Raji (cell line): ENCODE data around the gene HSPA1A.

Source experiments
- POLR2A ChIP-seq: IDR thresholded peaks from 2 replicates; pipeline ENCODE4 v1.6.1; 2011; ENCODE audit warnings: low read depth, low read length, control low read depth; ENCODE audit not compliant: insufficient read depth

HSPA1A gene

GRCh38 chr6:31847276-31847978 is 32.1 kb downstream of the HSPA1A start:
- no peak for TF ChIP-seq POLR2A

- no peak for TF ChIP-seq POLR2A
Measured at GRCh38 chr6:31850765-31851484, 35.6 kb downstream of the HSPA1A start.

DNA sequence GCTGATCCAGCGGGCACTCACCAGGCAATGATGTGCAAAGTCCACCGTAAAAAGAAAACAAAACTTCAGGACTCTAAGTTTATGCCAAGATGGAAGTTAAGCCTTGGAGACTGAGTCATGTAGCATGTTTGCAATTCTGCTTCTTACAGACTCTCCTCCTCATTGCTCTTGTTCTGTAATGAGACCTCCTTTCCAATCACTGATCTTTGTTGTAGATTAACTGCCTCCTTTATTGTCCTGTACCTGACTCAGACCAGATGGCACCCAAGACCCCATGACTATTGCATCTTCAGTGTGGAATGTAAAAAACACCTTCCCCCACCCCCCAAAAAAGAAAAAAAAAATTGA is 36.1 kb downstream of the HSPA1A start:
- no peak for TF ChIP-seq POLR2A

DNA sequence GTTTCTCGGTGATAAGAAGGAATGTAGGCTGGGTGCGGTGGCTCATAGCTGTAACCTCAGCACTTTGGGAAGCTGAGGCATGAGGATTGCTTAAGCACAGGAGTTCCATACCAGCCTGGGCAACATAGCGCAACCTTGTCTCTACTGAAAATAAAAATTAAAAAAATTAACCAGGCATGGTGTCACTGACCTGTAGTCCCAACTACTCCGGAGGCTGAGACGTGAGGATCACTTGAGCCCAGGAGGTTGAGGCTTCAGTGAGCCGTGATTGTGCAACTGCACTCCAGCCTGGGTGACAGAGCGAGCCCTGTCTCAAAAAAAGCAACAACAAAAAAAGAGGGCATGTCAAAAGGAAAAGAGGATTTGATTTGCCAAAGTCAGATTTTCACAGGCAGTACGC is 43.4 kb downstream of the HSPA1A start:
- TF ChIP-seq POLR2A, result no peak

- TF ChIP-seq POLR2A, result no peak
Measured at GRCh38 chr6:31859923-31860322, 44.6 kb downstream of the HSPA1A start.

- no peak for TF ChIP-seq POLR2A
Measured at GRCh38 chr6:31860349-31860748, 45.0 kb downstream of the HSPA1A start.

DNA sequence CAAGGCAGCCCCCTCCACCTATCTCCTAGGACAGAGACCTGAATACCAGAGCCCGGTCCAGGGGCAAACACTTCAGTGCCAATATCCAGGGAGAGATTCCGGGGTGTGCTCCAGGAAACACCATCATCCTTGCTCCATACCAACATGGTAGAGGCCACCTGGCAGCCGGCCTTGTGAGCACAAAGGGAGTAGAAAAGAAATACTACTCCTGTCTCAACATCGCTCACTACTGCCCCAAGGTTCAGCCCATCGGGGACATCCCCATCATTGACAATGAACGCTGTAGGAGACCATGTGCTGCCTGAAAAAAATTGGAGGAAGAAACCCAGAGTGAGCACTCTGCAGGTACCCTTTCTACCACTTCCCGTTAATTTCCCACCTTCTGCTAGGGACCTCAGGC is 45.8 kb downstream of the HSPA1A start:
- no peak for TF ChIP-seq POLR2A

DNA sequence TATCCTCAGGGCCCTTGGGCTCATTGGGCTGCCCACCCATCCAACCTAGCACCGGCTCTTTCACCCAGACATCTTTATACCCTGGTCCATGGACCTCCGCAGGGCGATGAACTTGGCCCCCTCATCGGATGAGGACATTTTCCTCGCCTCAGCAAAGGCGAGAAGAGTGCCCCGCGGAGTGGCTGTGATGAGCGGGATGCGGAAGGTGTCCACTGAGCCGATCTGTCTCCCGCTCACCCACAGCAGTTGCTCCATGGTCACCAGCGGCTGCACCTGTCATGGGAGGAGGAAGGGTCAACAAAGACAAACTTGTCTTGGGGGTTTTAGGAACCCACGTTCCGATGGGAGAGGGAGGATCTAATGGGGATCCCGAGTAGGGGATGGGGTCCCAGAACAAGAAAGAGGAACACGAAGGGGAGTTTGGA is 46.6 kb downstream of the HSPA1A start:
- no peak for TF ChIP-seq POLR2A

- TF ChIP-seq POLR2A, result peak; percentile 95
Measured at GRCh38 chr6:31862344-31863235, 47.2 kb downstream of the HSPA1A start, which contains the start of gene NEU1. TSS of gene NEU1 (minus strand) at chr6:31862821. CDS start at chr6:31862776, 45 bp downstream.

GRCh38 chr6:31864818-31865204 is 49.5 kb downstream of the HSPA1A start:
- TF ChIP-seq POLR2A, result no peak

GRCh38 chr6:31865205-31866118 is 50.1 kb downstream of the HSPA1A start:
- TF ChIP-seq POLR2A, result no peak
